ENCODE data around the gene SLC9A1.
A peak's percentile ranks its signal among the peaks of the same experiment; 100 is the strongest.
"Not testable (repeated sequence)": the region's sequence is repeated elsewhere in the genome, so short reads cannot be mapped to it uniquely, and the experiment has no call there.

The SLC9A1 gene

GRCh38 chr1:27154991-27155781, at the start of gene SLC9A1:
TSS of gene SLC9A1 (minus strand) at chr1:27155125. CDS start at chr1:27154334, 791 bp downstream.
- DNase-seq: peak; percentile 87

GRCh38 chr1:27203946-27204345, 49.0 kb upstream of the SLC9A1 start:
- no peak for DNase-seq

- DNase-seq: no peak
Measured at GRCh38 chr1:27201295-27201694, 46.4 kb upstream of the SLC9A1 start.

- DNase-seq: no peak
Measured at GRCh38 chr1:27193194-27193593, 38.3 kb upstream of the SLC9A1 start.

- DNase-seq: no peak
Measured at GRCh38 chr1:27192039-27192529, 37.2 kb upstream of the SLC9A1 start.

GRCh38 chr1:27184665-27185064, 29.7 kb upstream of the SLC9A1 start:
- not testable (repeated sequence) for DNase-seq

GRCh38 chr1:27179979-27180378, 25.1 kb upstream of the SLC9A1 start:
- no peak for DNase-seq

- no peak for DNase-seq
Measured at GRCh38 chr1:27179379-27179778, 24.5 kb upstream of the SLC9A1 start.

- no peak for DNase-seq
Measured at GRCh38 chr1:27176954-27177353, 22.0 kb upstream of the SLC9A1 start.

- no peak for DNase-seq
Measured at GRCh38 chr1:27176323-27176722, 21.4 kb upstream of the SLC9A1 start.

GRCh38 chr1:27172992-27173391, 18.1 kb upstream of the SLC9A1 start:
- DNase-seq: not testable (repeated sequence)

GRCh38 chr1:27166929-27167328, 12.0 kb upstream of the SLC9A1 start:
- no peak for DNase-seq

GRCh38 chr1:27166351-27166802, 11.5 kb upstream of the SLC9A1 start:
- DNase-seq: no peak

GRCh38 chr1:27163093-27163492, 8.2 kb upstream of the SLC9A1 start:
- DNase-seq: peak; percentile 78

- no peak for DNase-seq
Measured at GRCh38 chr1:27162090-27162489, 7.2 kb upstream of the SLC9A1 start.

- peak; percentile 96 for DNase-seq
Measured at GRCh38 chr1:27161594-27161993, 6.7 kb upstream of the SLC9A1 start.

- DNase-seq: no peak
Measured at GRCh38 chr1:27157194-27157593, 2.3 kb upstream of the SLC9A1 start.

GRCh38 chr1:27154469-27154990, 395 bp downstream of the SLC9A1 start:
- DNase-seq: no peak

GRCh38 chr1:27153927-27154358, 982 bp downstream of the SLC9A1 start:
- DNase-seq: no peak

GRCh38 chr1:27153549-27153886, 1.4 kb downstream of the SLC9A1 start:
- DNase-seq: no peak

GRCh38 chr1:27152829-27153548, 1.9 kb downstream of the SLC9A1 start:
- no peak for DNase-seq

GRCh38 chr1:27152004-27152828, 2.7 kb downstream of the SLC9A1 start:
- no peak for DNase-seq

- DNase-seq: no peak
Measured at GRCh38 chr1:27150641-27151040, 4.3 kb downstream of the SLC9A1 start.
